ENCODE data around the gene AOC2.
A peak's percentile ranks its signal among the peaks of the same experiment; 100 is the strongest.

AOC2 gene

DNA sequence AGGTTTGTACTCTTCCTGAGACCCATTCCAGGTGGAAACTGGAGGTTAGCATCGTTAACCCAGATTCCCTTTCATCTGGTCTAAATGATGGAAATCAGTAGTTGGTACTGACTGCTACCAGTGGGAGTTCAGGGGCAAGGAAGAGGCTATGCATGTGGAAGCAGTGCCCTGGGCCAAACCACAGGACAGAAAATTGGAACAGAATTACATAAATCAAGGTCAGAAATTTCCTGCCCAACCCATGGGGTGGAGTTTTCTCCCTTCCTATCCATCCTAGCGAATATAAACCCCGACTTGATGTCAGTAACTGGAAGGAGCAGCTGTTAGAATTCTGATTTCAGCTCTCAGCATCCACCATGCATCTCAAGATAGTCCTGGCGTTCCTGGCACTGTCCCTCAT lies at the start of gene AOC2:
Gene AOC2 (plus strand): TSS at position 310 of the 400 bp plus-strand sequence. CDS start 47 bp downstream, at position 357.
- H3K9ac ChIP-seq (ENCODE audit: low read length), result no peak within 1 kb of the TSS
- peaks cover 49% of the 10 kb centered on the region for H3K36me3 ChIP-seq (ENCODE audit: control insufficient read depth, low read depth, low read length)
- H3K27ac ChIP-seq (ENCODE audit: low read length), result no peak within 1 kb of the TSS
- H3K27me3 ChIP-seq (ENCODE audit: control insufficient read depth, insufficient read depth, low read length), result no peaks in the 10 kb centered on the region
- H3K9me3 ChIP-seq (ENCODE audit: control insufficient read depth, low read depth, low read length), result no peaks in the 10 kb centered on the region
- no peaks in the 10 kb centered on the region for H3K4me1 ChIP-seq (ENCODE audit: control insufficient read depth, low read depth, low read length)
- no peak within 1 kb of the TSS for H3K4me3 ChIP-seq (ENCODE audit: low read length)

DNA sequence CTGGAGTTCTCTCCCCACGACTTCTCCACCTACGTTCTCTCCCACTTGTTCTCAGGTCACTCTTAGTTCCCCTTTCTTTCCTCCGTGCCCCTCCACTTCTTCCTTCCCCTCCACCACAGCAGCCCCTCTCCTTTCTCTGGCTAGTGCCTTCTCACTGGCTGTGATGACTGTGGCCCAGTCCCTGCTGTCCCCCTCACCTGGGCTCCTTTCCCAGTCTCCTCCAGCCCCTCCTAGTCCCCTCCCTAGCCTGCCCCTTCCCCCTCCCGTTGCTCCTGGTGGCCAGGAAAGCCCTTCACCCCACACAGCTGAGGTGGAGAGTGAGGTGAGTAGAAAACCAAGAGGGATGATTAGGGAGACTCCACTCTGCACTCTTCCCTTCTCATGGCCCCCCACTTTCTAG lies 49.3 kb upstream of the AOC2 start:
- H3K27me3 ChIP-seq (ENCODE audit: control insufficient read depth, insufficient read depth, low read length), result peaks cover 8% of the 10 kb centered on the region
- H3K27ac ChIP-seq (ENCODE audit: low read length), result no peak overlapping the region
- H3K4me3 ChIP-seq (ENCODE audit: low read length), result no peak overlapping the region
- H3K9ac ChIP-seq (ENCODE audit: low read length), result no peak overlapping the region
- no peaks in the 10 kb centered on the region for H3K36me3 ChIP-seq (ENCODE audit: control insufficient read depth, low read depth, low read length)
- no peaks in the 10 kb centered on the region for H3K9me3 ChIP-seq (ENCODE audit: control insufficient read depth, low read depth, low read length)
- peaks cover 4% of the 10 kb centered on the region for H3K4me1 ChIP-seq (ENCODE audit: control insufficient read depth, low read depth, low read length)

- peaks cover 12% of the 10 kb centered on the region for H3K27me3 ChIP-seq (ENCODE audit: control insufficient read depth, insufficient read depth, low read length)
- no peak overlapping the region for H3K9ac ChIP-seq (ENCODE audit: low read length)
- H3K36me3 ChIP-seq (ENCODE audit: control insufficient read depth, low read depth, low read length), result no peaks in the 10 kb centered on the region
- H3K4me1 ChIP-seq (ENCODE audit: control insufficient read depth, low read depth, low read length), result peaks cover 4% of the 10 kb centered on the region
- H3K27ac ChIP-seq (ENCODE audit: low read length), result no peak overlapping the region
- no peaks in the 10 kb centered on the region for H3K9me3 ChIP-seq (ENCODE audit: control insufficient read depth, low read depth, low read length)
- H3K4me3 ChIP-seq (ENCODE audit: low read length), result no peak overlapping the region
Observed at GRCh38 chr17:42795465-42795864, 48.9 kb upstream of the AOC2 start.

DNA sequence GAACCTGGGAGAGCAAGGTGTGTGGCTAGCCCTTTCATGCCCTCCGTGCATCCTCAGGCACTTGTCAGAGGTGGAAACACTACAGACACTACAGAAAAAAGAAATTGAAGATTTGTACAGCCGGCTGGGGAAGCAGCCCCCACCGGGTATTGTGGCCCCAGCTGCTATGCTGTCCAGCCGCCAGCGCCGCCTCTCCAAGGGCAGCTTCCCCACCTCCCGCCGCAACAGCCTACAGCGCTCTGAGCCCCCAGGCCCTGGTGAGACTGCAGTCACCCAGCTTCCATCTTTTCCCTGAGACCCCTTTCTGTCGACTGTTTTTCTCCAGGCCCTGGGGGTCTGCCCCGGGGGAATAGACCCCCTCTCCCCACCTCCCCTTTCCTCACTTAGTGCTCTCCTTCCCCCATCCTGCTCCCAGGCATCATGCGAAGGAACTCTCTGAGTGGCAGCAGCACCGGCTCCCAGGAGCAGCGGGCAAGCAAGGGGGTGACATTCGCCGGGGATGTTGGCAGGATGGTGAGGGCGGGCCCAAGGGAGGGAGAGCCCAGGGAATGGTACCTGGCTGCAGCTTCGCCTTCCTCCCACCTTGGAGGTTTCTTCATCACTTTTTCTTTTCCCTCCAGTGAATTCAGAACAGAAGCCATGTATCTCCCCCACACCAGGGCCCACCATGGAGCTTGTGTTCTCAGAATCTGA lies 48.2 kb upstream of the AOC2 start:
- Histone ChIP-seq H3K4me1 (ENCODE audit: control insufficient read depth, low read depth, low read length) (peaks cover 4% of the 10 kb centered on the region), H3K27ac (ENCODE audit: low read length) (no peak overlapping the region), H3K4me3 (ENCODE audit: low read length) (no peak overlapping the region), H3K9ac (ENCODE audit: low read length) (no peak overlapping the region), H3K9me3 (ENCODE audit: control insufficient read depth, low read depth, low read length) (no peaks in the 10 kb centered on the region), H3K36me3 (ENCODE audit: control insufficient read depth, low read depth, low read length) (no peaks in the 10 kb centered on the region), H3K27me3 (ENCODE audit: control insufficient read depth, insufficient read depth, low read length) (peaks cover 15% of the 10 kb centered on the region)

DNA sequence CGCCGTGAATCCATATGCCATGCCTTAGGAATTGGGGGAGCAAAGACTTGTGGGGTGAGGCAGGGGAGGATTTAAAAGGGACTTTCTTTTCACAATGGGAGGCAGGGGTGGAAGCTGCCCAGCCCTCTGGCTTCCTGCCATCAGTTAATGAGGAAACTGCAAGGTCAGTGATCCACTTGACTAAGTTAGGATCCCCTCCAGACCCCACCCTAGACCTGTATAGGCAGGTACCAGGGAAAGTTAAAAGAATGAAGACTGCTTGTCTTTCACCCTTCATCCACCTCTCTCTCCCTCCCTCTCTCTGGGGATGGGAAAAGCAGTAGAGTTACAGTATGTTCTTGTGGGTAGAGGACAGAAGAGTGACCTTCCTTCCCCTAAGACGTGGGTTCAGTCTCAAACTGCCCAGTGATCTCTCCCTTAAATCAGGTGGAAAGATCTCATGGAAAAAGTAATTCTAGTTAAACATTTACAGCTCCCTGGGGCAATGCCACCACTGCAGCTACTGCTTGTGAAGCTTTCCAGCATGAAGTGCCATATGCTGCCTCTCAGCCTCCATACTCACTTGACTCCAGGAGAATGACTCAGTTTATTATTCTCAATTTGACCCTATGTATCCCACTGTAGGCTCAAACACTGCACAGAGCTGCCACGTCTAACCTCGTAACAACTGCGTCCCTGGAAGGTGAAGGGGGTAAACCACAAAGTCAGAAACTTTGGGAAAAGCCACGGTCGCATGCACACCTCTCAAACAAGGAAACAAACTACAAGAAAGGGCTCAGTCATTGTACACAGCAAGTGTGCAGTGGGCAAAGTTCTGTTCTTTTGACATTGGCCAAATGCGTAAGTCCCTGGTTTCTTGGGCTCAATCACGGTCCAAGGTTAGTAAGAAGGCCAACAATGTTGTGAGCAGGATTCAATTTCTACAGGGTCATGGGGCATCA lies 47.0 kb upstream of the AOC2 start:
- Histone ChIP-seq H3K9me3 (ENCODE audit: control insufficient read depth, low read depth, low read length) (no peaks in the 10 kb centered on the region), H3K27ac (ENCODE audit: low read length) (no peak overlapping the region), H3K4me1 (ENCODE audit: control insufficient read depth, low read depth, low read length) (peaks cover 4% of the 10 kb centered on the region), H3K9ac (ENCODE audit: low read length) (peak overlapping the region; percentile 64), H3K27me3 (ENCODE audit: control insufficient read depth, insufficient read depth, low read length) (peaks cover 15% of the 10 kb centered on the region), H3K36me3 (ENCODE audit: control insufficient read depth, low read depth, low read length) (no peaks in the 10 kb centered on the region), H3K4me3 (ENCODE audit: low read length) (peak overlapping the region; percentile 81)

GRCh38 chr17:42798011-42798382 lies 46.4 kb upstream of the AOC2 start:
- peak overlapping the region; percentile 64 for H3K9ac ChIP-seq (ENCODE audit: low read length)
- H3K27ac ChIP-seq (ENCODE audit: low read length), result no peak overlapping the region

DNA sequence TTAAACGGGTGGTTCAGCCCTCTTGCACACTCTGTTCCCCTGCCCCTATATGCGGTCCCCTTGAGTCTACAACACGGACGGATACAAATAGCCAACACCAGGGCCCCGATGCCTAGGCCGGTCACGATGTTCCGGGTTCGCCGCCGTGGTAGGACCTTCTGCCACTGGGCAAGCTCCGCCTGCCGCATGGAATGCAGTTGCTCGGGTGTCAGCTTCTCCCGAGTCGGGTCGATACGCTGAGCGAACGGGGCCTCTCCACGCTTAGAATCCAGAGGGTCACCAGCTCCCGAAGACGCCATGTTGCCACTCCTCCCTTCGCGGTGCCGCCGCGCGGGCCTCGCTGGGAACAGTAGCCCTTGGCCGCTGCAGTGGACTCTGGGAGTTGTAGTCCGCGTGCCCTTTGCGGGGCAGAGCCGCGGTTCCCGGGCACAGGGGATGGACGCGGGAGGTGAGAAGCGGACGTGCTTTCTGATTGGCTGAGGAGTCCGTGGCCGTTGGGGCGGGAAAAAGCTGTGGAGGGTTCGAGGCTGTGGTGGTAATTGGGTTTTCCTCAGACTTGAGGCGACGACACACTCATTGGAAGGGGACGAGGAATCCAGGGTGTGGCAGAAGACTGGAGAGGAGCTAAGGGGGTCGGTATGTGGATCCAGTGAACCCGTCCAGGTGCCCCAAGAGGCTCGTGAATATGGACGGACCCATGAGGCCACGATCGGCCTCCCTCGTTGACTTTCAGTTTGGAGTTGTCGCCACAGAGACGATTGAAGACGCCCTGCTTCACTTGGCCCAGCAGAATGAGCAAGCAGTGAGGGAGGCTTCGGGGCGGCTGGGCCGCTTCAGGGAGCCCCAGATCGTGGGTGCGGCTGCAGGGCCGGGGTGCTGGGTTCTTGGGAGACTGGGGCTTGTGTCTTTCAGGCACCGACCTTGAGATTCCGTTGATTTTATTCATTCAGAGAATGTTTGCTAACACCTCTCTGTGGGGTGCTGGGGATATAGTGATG lies 45.7 kb upstream of the AOC2 start, which contains the start of the genes CNTD1 and COA3:
Gene CNTD1 (plus strand): TSS at position 479 of the 998 bp plus-strand sequence. CDS start 207 bp downstream, at position 686.
Gene COA3 (minus strand): TSS at position 322 of the 998 bp plus-strand sequence. CDS start 23 bp downstream, at position 299.
- H3K27ac ChIP-seq (ENCODE audit: low read length), result no peak within 1 kb of the TSS
- peaks cover 19% of the 10 kb centered on the region for H3K27me3 ChIP-seq (ENCODE audit: control insufficient read depth, insufficient read depth, low read length)
- H3K9me3 ChIP-seq (ENCODE audit: control insufficient read depth, low read depth, low read length), result no peaks in the 10 kb centered on the region
- H3K36me3 ChIP-seq (ENCODE audit: control insufficient read depth, low read depth, low read length), result no peaks in the 10 kb centered on the region
- H3K4me3 ChIP-seq (ENCODE audit: low read length), result peak within 1 kb of the TSS; percentile 81
- peak within 1 kb of the TSS; percentile 64 for H3K9ac ChIP-seq (ENCODE audit: low read length)
- H3K4me1 ChIP-seq (ENCODE audit: control insufficient read depth, low read depth, low read length), result peaks cover 4% of the 10 kb centered on the region

More at GRCh38 chr17:42798011-42798382, 46.4 kb upstream of the AOC2 start:
- no peaks in the 10 kb centered on the region for H3K9me3 ChIP-seq (ENCODE audit: control insufficient read depth, low read depth, low read length)
- peaks cover 4% of the 10 kb centered on the region for H3K4me1 ChIP-seq (ENCODE audit: control insufficient read depth, low read depth, low read length)
- no peaks in the 10 kb centered on the region for H3K36me3 ChIP-seq (ENCODE audit: control insufficient read depth, low read depth, low read length)
- peaks cover 18% of the 10 kb centered on the region for H3K27me3 ChIP-seq (ENCODE audit: control insufficient read depth, insufficient read depth, low read length)
- peak overlapping the region; percentile 81 for H3K4me3 ChIP-seq (ENCODE audit: low read length)

- no peaks in the 10 kb centered on the region for H3K9me3 ChIP-seq (ENCODE audit: control insufficient read depth, low read depth, low read length)
- H3K9ac ChIP-seq (ENCODE audit: low read length), result no peak overlapping the region
- H3K36me3 ChIP-seq (ENCODE audit: control insufficient read depth, low read depth, low read length), result no peaks in the 10 kb centered on the region
- no peak overlapping the region for H3K4me3 ChIP-seq (ENCODE audit: low read length)
- H3K4me1 ChIP-seq (ENCODE audit: control insufficient read depth, low read depth, low read length), result no peaks in the 10 kb centered on the region
- peaks cover 19% of the 10 kb centered on the region for H3K27me3 ChIP-seq (ENCODE audit: control insufficient read depth, insufficient read depth, low read length)
- H3K27ac ChIP-seq (ENCODE audit: low read length), result no peak overlapping the region
Observed at GRCh38 chr17:42803074-42803883, 41.1 kb upstream of the AOC2 start.

GRCh38 chr17:42804918-42805367 lies 39.4 kb upstream of the AOC2 start:
- Histone ChIP-seq H3K4me1 (ENCODE audit: control insufficient read depth, low read depth, low read length) (no peaks in the 10 kb centered on the region), H3K4me3 (ENCODE audit: low read length) (no peak overlapping the region), H3K9me3 (ENCODE audit: control insufficient read depth, low read depth, low read length) (no peaks in the 10 kb centered on the region), H3K27ac (ENCODE audit: low read length) (no peak overlapping the region), H3K9ac (ENCODE audit: low read length) (no peak overlapping the region), H3K27me3 (ENCODE audit: control insufficient read depth, insufficient read depth, low read length) (peaks cover 12% of the 10 kb centered on the region), H3K36me3 (ENCODE audit: control insufficient read depth, low read depth, low read length) (no peaks in the 10 kb centered on the region)

GRCh38 chr17:42806249-42806648 lies 38.1 kb upstream of the AOC2 start:
- Histone ChIP-seq H3K27ac (ENCODE audit: low read length) (no peak overlapping the region), H3K9ac (ENCODE audit: low read length) (no peak overlapping the region), H3K4me1 (ENCODE audit: control insufficient read depth, low read depth, low read length) (no peaks in the 10 kb centered on the region)

More at GRCh38 chr17:42806249-42806648, 38.1 kb upstream of the AOC2 start:
- peaks cover 4% of the 10 kb centered on the region for H3K27me3 ChIP-seq (ENCODE audit: control insufficient read depth, insufficient read depth, low read length)
- H3K36me3 ChIP-seq (ENCODE audit: control insufficient read depth, low read depth, low read length), result peaks cover 11% of the 10 kb centered on the region
- H3K4me3 ChIP-seq (ENCODE audit: low read length), result no peak overlapping the region
- no peaks in the 10 kb centered on the region for H3K9me3 ChIP-seq (ENCODE audit: control insufficient read depth, low read depth, low read length)
